ENCODE measurements around the gene HTR1D. TPM values are rescaled to one million over a fixed set of nuclear protein-coding genes. Genes with fewer than 3 reads are reported as not detected.
"Not testable (repeated sequence)": the region's sequence is repeated elsewhere in the genome, so short reads cannot be mapped to it uniquely, and the experiment has no call there.

HTR1D gene
- polyA plus RNA-seq, 6 donors from 2014 or later: not detected

- H3K9me3 Mint-ChIP-seq: peaks cover 0 to 2% (median 0%) of the 10 kb centered on the region in 7 donors
- peaks cover 0 to 5% (median 4%) of the 10 kb centered on the region in 3 donors for H3K4me1 Mint-ChIP-seq
- H3K36me3 Mint-ChIP-seq: peaks cover 0 to 8% of the 10 kb centered on the region in 2 donors
- H3K4me3 Mint-ChIP-seq: no peak overlapping the region
- H3K27ac Mint-ChIP-seq: no peak overlapping the region
- H3K27me3 Mint-ChIP-seq: peaks cover 51 to 53% (median 52%) of the 10 kb centered on the region in 3 donors
- ATAC-seq (ENCODE audit: low read depth in 2 of 2) (no peak), DNase-seq (no peak)
These were observed 5.3 kb downstream of the HTR1D start for GRCh38 chr1:23211955-23212354.

DNA sequence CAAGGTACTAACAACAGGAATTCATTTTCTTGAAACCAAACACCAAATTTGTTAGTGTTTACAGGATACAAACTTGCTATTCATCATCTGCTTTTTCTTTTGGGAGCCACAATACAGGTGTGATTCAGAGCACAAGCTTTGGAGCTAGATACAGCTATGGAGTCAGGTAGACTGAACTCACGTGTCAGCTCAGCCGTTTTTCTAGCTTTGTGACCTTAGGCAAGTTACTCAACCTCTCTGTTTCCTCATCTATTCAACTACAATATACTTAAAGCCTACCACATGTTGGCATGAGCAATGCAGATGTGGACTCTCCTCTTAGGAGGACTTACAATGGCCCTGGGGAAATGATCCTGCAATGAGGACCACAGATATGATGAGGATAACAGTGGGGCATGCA lies 6.3 kb downstream of the HTR1D start:
- peaks cover 50 to 61% (median 56%) of the 10 kb centered on the region in 3 donors for H3K27me3 Mint-ChIP-seq
- no peak for DNase-seq
- H3K9me3 Mint-ChIP-seq: peaks cover 0 to 2% (median 0%) of the 10 kb centered on the region in 7 donors
- H3K36me3 Mint-ChIP-seq: peaks cover 0 to 8% of the 10 kb centered on the region in 2 donors
- H3K27ac Mint-ChIP-seq: no peak overlapping the region
- H3K4me1 Mint-ChIP-seq: peaks cover 0 to 4% (median 0%) of the 10 kb centered on the region in 3 donors
- ATAC-seq (ENCODE audit: low read depth in 2 of 2): no peak
- no peak overlapping the region for H3K4me3 Mint-ChIP-seq

- Mint-ChIP-seq H3K4me3 (no peak overlapping the region), H3K4me1 (peaks cover 0 to 4% (median 0%) of the 10 kb centered on the region in 3 donors), H3K9me3 (peaks cover 0 to 2% (median 0%) of the 10 kb centered on the region in 7 donors), H3K36me3 (peaks cover 0 to 8% of the 10 kb centered on the region in 2 donors), H3K27ac (no peak overlapping the region), H3K27me3 (peaks cover 45 to 61% (median 56%) of the 10 kb centered on the region in 3 donors)
- DNase-seq: no peak
- no peak for ATAC-seq (ENCODE audit: low read depth in 2 of 2)
These were observed 6.9 kb downstream of the HTR1D start for GRCh38 chr1:23210351-23210785.

GRCh38 chr1:23209770-23210169 lies 7.5 kb downstream of the HTR1D start:
- peaks cover 0 to 4% of the 10 kb centered on the region in 2 donors for H3K36me3 Mint-ChIP-seq
- no peak for DNase-seq
- peak; percentile 34 to 52 for ATAC-seq (ENCODE audit: low read depth in 2 of 2)
- no peak overlapping the region for H3K27ac Mint-ChIP-seq
- H3K4me3 Mint-ChIP-seq: no peak overlapping the region
- peaks cover 0 to 3% (median 0%) of the 10 kb centered on the region in 3 donors for H3K4me1 Mint-ChIP-seq
- H3K9me3 Mint-ChIP-seq: peaks cover 0 to 2% (median 0%) of the 10 kb centered on the region in 7 donors
- H3K27me3 Mint-ChIP-seq: peaks cover 39 to 58% (median 54%) of the 10 kb centered on the region in 3 donors

DNA sequence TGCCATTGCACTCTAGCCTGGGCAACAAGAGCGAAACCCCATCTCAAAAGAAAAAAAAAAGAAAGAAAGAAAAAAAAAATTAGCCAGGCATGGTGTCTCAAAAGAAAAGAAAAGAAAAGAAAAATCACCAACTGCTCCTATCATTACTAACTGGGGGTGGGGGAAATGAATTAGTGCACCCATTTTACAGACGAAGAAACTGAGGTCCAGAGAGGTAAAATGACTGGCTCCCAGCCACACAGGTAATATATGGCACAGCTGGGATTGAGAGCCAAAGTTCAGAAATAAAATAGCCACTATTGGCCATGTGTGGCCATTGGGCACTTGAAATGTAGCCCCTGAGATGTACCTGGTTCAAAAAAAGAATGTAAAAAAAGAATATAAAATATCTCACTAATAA lies 8.8 kb downstream of the HTR1D start:
- Mint-ChIP-seq H3K36me3 (no peaks in the 10 kb centered on the region), H3K9me3 (peaks cover 0 to 2% (median 0%) of the 10 kb centered on the region in 7 donors), H3K4me3 (no peak overlapping the region), H3K27ac (no peak overlapping the region), H3K27me3 (peaks cover 30 to 51% (median 51%) of the 10 kb centered on the region in 3 donors), H3K4me1 (no peaks in the 10 kb centered on the region)
- ATAC-seq (ENCODE audit: low read depth in 2 of 2) (no peak), DNase-seq (no peak)

DNA sequence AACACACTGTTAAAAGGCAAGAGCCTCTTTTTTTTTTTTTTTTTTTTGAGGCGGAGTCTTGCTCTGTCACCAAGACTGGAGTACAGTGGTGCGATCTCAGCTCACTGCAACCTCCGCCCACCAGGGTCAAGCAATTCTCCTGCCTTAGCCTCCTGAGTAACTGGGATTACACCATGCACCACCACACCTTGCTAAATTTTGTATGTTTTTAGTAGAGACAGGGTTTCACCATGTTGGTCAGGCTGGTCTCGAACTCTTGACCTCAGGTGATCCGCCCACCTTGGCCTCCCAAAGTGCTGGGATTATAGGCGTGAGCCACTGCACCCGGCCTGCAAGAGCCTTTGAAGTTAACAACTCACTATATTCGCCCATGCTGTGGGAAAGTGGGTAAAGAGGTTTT lies 9.6 kb downstream of the HTR1D start:
- DNase-seq; H3K9me3 Mint-ChIP-seq; H3K4me3 Mint-ChIP-seq; H3K36me3 Mint-ChIP-seq; H3K4me1 Mint-ChIP-seq; ATAC-seq (ENCODE audit: low read depth in 2 of 2): not testable (repeated sequence)
- Mint-ChIP-seq H3K27me3 (peaks cover 24 to 45% (median 43%) of the 10 kb centered on the region in 3 donors), H3K27ac (peak overlapping the region in 1 of 6 donors; percentile 24)

- no peak for ATAC-seq (ENCODE audit: low read depth in 2 of 2)
- no peaks in the 10 kb centered on the region for H3K36me3 Mint-ChIP-seq
These were observed 15.0 kb downstream of the HTR1D start for GRCh38 chr1:23202263-23202749.

DNA sequence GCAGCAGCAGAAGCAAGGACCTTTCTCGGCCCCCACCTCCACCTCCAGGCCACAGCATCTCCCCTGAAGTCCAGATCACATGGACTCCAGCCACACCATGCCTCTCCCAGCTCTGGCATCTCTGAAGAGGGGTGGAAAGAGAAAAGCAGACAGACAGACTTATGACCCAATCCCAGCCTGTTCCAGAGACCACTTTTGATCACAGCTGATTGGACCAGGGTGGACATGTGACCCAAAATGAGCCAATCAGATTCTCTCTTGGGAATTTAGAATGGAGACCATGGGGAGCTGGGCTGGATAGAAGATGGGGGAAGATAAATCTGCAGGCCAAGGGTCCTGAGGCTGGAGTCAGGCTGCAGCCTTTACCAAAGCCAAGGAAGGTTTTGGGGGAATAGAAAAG lies 16.4 kb downstream of the HTR1D start:
- Mint-ChIP-seq H3K27me3 (peaks cover 8 to 33% (median 20%) of the 10 kb centered on the region in 3 donors), H3K4me3 (peak overlapping the region in 1 of 8 donors; percentile 62), H3K4me1 (peaks cover 0 to 8% (median 5%) of the 10 kb centered on the region in 3 donors), H3K9me3 (no peaks in the 10 kb centered on the region), H3K27ac (no peak overlapping the region), H3K36me3 (no peaks in the 10 kb centered on the region)
- DNase-seq: no peak
- ATAC-seq (ENCODE audit: low read depth in 2 of 2): no peak

More at GRCh38 chr1:23202263-23202749, 15.0 kb downstream of the HTR1D start:
- peaks cover 13 to 42% (median 30%) of the 10 kb centered on the region in 3 donors for H3K27me3 Mint-ChIP-seq
- H3K27ac Mint-ChIP-seq: peak overlapping the region in 1 of 6 donors; percentile 41
- H3K4me1 Mint-ChIP-seq: peaks cover 0 to 8% (median 5%) of the 10 kb centered on the region in 3 donors
- DNase-seq: no peak
- no peaks in the 10 kb centered on the region for H3K9me3 Mint-ChIP-seq
- no peak overlapping the region for H3K4me3 Mint-ChIP-seq

DNA sequence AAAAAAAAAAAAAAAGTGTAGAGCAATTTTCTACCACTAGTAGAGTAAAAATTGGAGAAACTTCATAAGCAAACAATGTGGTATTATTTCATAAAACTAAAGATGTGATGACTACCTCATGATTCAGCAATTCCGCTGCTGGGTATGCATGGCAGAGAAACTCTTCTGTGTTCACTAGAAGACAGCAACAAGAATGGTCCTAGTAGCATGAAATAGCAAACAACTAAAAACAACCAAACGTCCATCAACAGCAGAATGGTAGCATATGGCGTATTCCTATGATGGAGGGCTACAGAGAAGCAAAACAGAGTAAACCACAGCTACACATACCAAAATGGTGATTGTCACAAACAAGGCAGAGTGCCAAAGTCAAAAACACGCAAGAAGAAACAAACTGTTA lies 18.9 kb downstream of the HTR1D start:
- H3K4me3 Mint-ChIP-seq: no peak overlapping the region
- ATAC-seq (ENCODE audit: low read depth in 2 of 2): no peak
- peaks cover 0 to 8% (median 5%) of the 10 kb centered on the region in 3 donors for H3K4me1 Mint-ChIP-seq
- H3K9me3 Mint-ChIP-seq: peaks cover 0 to 4% (median 0%) of the 10 kb centered on the region in 7 donors
- no peak overlapping the region for H3K27ac Mint-ChIP-seq
- peaks cover 8 to 27% (median 23%) of the 10 kb centered on the region in 3 donors for H3K27me3 Mint-ChIP-seq
- DNase-seq: no peak
- H3K36me3 Mint-ChIP-seq: no peaks in the 10 kb centered on the region

DNA sequence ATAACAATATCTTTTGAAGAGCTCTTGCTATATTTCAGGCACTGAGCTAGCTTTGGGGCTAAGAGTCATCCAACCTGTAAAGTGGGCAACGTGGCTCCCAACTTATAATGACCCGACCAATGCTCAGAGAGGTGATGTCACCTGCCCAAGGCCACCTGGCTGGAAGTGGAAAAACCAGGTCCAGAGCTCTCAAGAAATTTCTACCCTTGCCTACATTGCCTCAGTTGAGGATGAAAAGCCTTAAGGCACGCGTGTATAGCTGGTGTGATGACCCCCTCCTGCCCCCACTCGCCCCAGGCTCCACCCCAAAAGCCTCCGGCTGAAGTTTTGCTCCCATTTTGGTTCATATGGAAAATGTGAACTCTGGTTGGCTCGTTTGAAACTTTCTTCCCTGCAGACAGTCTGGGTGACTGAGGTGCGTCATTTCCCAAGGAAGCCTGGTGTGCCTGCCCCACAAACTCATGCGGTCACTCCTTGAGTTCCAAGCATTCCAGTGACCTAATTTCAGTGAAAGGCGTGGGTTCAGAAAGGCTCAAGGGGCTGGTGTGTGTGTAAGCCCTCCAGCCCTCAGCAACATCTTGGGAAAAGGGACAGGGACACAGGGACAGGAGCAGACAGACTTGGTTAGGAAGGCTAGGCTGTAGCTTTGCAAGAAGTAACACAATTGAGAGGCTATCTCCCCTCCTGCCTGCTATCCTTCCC lies 20.5 kb downstream of the HTR1D start:
- Mint-ChIP-seq H3K27me3 (peaks cover 13 to 38% (median 29%) of the 10 kb centered on the region in 3 donors), H3K36me3 (no peaks in the 10 kb centered on the region), H3K9me3 (peaks cover 0 to 5% (median 0%) of the 10 kb centered on the region in 7 donors), H3K4me3 (no peak overlapping the region), H3K27ac (no peak overlapping the region), H3K4me1 (peaks cover 0 to 3% (median 0%) of the 10 kb centered on the region in 3 donors)
- DNase-seq: no peak
- ATAC-seq (ENCODE audit: low read depth in 2 of 2): no peak

- Mint-ChIP-seq H3K4me1 (no peaks in the 10 kb centered on the region), H3K27ac (peak overlapping the region in 1 of 6 donors; percentile 11), H3K4me3 (no peak overlapping the region), H3K27me3 (peaks cover 17 to 41% (median 29%) of the 10 kb centered on the region in 3 donors), H3K36me3 (no peaks in the 10 kb centered on the region), H3K9me3 (peaks cover 0 to 5% (median 0%) of the 10 kb centered on the region in 7 donors)
- ATAC-seq (ENCODE audit: low read depth in 2 of 2) (no peak), DNase-seq (no peak)
These were observed 22.9 kb downstream of the HTR1D start for GRCh38 chr1:23194119-23194984.

DNA sequence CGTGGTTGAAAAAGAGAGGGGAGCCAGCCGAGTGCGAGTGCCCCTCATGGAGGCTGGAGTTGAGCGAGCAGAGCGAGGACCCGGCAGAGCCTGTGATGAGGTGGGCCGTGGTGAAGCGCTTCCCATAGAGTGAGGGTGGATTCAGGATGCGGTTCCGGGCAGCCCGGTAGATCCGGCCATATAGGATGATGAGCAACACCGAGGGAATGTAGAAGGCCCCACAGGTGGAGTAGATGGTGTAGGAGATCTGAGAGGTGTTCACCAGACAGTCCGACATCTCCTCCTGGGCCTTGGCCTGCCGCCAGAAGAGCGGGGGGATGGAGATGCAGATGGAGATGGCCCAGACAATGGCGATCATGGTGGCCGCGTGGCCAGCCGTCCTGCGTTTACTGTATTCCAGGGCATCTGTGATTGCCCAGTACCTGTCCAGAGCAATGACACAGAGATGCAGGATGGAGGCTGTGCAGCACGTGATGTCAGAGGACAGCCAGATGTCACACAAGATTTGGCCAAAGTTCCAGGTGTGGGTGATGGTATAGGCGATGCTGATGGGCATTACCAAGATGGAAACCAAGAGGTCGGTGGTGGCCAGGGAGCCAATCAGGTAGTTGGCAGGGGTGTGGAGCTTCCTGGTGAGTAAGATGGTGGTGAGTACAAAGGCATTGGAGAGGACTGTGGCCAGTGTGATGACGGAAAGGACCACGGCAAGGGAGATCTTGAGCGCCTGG lies 23.7 kb downstream of the HTR1D start:
- no peaks in the 10 kb centered on the region for H3K4me1 Mint-ChIP-seq
- DNase-seq: no peak
- no peak overlapping the region for H3K27ac Mint-ChIP-seq

DNA sequence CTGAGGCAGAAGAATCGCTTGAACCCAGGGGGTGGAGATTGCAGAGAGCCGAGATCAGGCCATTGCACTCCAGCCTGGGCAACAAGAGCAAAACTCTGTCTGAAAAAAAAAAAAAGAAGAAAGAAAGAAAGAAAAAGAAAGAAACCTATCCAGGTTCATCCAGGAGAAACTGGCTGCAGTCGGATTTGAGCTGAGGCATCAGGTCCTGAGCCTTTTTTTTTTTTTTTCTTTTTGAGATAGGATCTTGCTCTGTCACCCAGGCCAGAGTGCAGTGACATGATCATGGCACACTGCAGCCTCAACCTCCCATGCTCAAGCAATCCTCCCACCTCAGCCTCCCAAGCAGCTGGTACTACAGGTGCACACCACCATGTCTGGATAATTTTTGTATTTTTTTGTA lies 26.1 kb downstream of the HTR1D start:
- H3K4me1 Mint-ChIP-seq: no peaks in the 10 kb centered on the region
- peaks cover 13 to 36% (median 22%) of the 10 kb centered on the region in 3 donors for H3K27me3 Mint-ChIP-seq
- H3K4me3 Mint-ChIP-seq: no peak overlapping the region
- no peak for ATAC-seq (ENCODE audit: low read depth in 2 of 2)
- peaks cover 0 to 5% (median 0%) of the 10 kb centered on the region in 7 donors for H3K9me3 Mint-ChIP-seq
- H3K36me3 Mint-ChIP-seq: no peaks in the 10 kb centered on the region
- no peak for DNase-seq
- no peak overlapping the region for H3K27ac Mint-ChIP-seq

More for the DNA sequence above, 23.7 kb downstream of the HTR1D start:
- H3K36me3 Mint-ChIP-seq: no peaks in the 10 kb centered on the region
- H3K4me3 Mint-ChIP-seq: no peak overlapping the region
- peaks cover 16 to 39% (median 26%) of the 10 kb centered on the region in 3 donors for H3K27me3 Mint-ChIP-seq
- ATAC-seq (ENCODE audit: low read depth in 2 of 2): no peak
- H3K9me3 Mint-ChIP-seq: peaks cover 0 to 5% (median 0%) of the 10 kb centered on the region in 7 donors
